ENCODE data around the gene TGFBRAP1. TPM values are rescaled to one million over a fixed set of nuclear protein-coding genes. Genes with fewer than 3 reads are reported as not detected.

The TGFBRAP1 gene
- total RNA-seq, 8 experiments from 2014 or later: 7.4 to 17.8 (median 11.5) TPM

- 66 to 95% (median 84%) methylated on average over 2 to 11 of the region's 14 CpGs; no CpG with 5 or more reads in 2 of the 10 experiments for WGBS, 10 experiments
- ATAC-seq (replicated peaks in 6 of 8): no peak
- H3K27ac ChIP-seq: no peak overlapping the region
- H3K4me1 ChIP-seq (replicated peaks in 1 of 2): peaks cover 7 to 8% of the 10 kb centered on the region in 2 donors
- H3K4me3 ChIP-seq: no peak overlapping the region
- in situ Hi-C loops (cut with MboI; ENCODE audit: low pct_unique_long_range_greater_than_20kb in 2 of 9, low sequenced_read_pairs in 9 of 9, unreplicated experiment in 9 of 9): loop anchor here in 5 of 9 experiments (10.0 to 25.0 kb wide), 2 partner anchors 124 to 126 kb away; no protein-coding TSS in a partner anchor
These were observed 90.8 kb downstream of the TGFBRAP1 start for GRCh38 chr2:105238664-105239240.

- Histone ChIP-seq H3K4me3 (no peak overlapping the region), H3K4me1 (replicated peaks in 1 of 2) (peaks cover 7 to 8% of the 10 kb centered on the region in 2 donors), H3K27ac (no peak overlapping the region)
- 26 to 100% (median 88%) methylated on average over 1 to 18 of the region's 41 CpGs; no CpG with 5 or more reads in 2 of the 10 experiments for WGBS, 10 experiments
- ATAC-seq (replicated peaks in 6 of 8): no peak
- in situ Hi-C loops (cut with MboI; ENCODE audit: low pct_unique_long_range_greater_than_20kb in 2 of 9, low sequenced_read_pairs in 9 of 9, unreplicated experiment in 9 of 9): loop anchor here in 5 of 9 experiments (10.0 to 25.0 kb wide), 2 partner anchors 122 to 125 kb away; no protein-coding TSS in a partner anchor
These were observed 92.3 kb downstream of the TGFBRAP1 start for GRCh38 chr2:105237045-105237765.

GRCh38 chr2:105236060-105236424 is 93.5 kb downstream of the TGFBRAP1 start:
- in situ Hi-C loops (cut with MboI; ENCODE audit: low pct_unique_long_range_greater_than_20kb in 2 of 9, low sequenced_read_pairs in 9 of 9, unreplicated experiment in 9 of 9): loop anchor here in 5 of 9 experiments (10.0 to 25.0 kb wide), 2 partner anchors 121 to 124 kb away; no protein-coding TSS in a partner anchor
- Histone ChIP-seq H3K4me1 (replicated peaks in 1 of 2) (peaks cover 7 to 8% of the 10 kb centered on the region in 2 donors), H3K27ac (no peak overlapping the region), H3K4me3 (no peak overlapping the region)
- 0 to 100% (median 67%) methylated on average over 1 to 5 of the region's 5 CpGs for WGBS, 10 experiments
- ATAC-seq (replicated peaks in 6 of 8): no peak

GRCh38 chr2:105235388-105236059 is 94.0 kb downstream of the TGFBRAP1 start:
- Histone ChIP-seq H3K4me3 (no peak overlapping the region), H3K27ac (no peak overlapping the region), H3K4me1 (replicated peaks in 1 of 2) (peaks cover 7 to 8% of the 10 kb centered on the region in 2 donors)
- in situ Hi-C loops (cut with MboI; ENCODE audit: low pct_unique_long_range_greater_than_20kb in 2 of 9, low sequenced_read_pairs in 9 of 9, unreplicated experiment in 9 of 9): loop anchor here in 5 of 9 experiments (10.0 to 25.0 kb wide), 2 partner anchors 121 to 123 kb away; no protein-coding TSS in a partner anchor
- WGBS, 10 experiments: 0 to 43% (median 13%) methylated on average over 1 to 9 of the region's 12 CpGs; no CpG with 5 or more reads in 2 of the 10 experiments
- ATAC-seq (replicated peaks in 6 of 8): peak; percentile 81 to 92 (median 87)

- no peak overlapping the region for H3K27ac ChIP-seq
- in situ Hi-C loops (cut with MboI; ENCODE audit: low pct_unique_long_range_greater_than_20kb in 2 of 9, low sequenced_read_pairs in 9 of 9, unreplicated experiment in 9 of 9): loop anchor here in 5 of 9 experiments (10.0 to 25.0 kb wide), 2 partner anchors 116 to 119 kb away; no protein-coding TSS in a partner anchor
- peak in 1 of 8 experiments; percentile 54 for ATAC-seq (replicated peaks in 6 of 8)
- 48 to 100% (median 94%) methylated on average over 1 to 3 of the region's 3 CpGs; no CpG with 5 or more reads in 5 of the 10 experiments for WGBS, 10 experiments
- H3K4me3 ChIP-seq: no peak overlapping the region
- peaks cover 7 to 8% of the 10 kb centered on the region in 2 donors for H3K4me1 ChIP-seq (replicated peaks in 1 of 2)
These were observed 98.3 kb downstream of the TGFBRAP1 start for GRCh38 chr2:105231232-105231619.

GRCh38 chr2:105224444-105224843 is 105.1 kb downstream of the TGFBRAP1 start:
- no peaks in the 10 kb centered on the region for H3K4me1 ChIP-seq (replicated peaks in 1 of 2)
- in situ Hi-C loops (cut with MboI; ENCODE audit: low pct_unique_long_range_greater_than_20kb in 2 of 9, low sequenced_read_pairs in 9 of 9, unreplicated experiment in 9 of 9): no loop called here
- no peak for ATAC-seq (replicated peaks in 6 of 8)
- WGBS, 10 experiments: 29 to 95% (median 80%) methylated on average over 1 to 4 of the region's 9 CpGs; no CpG with 5 or more reads in 2 of the 10 experiments
- H3K4me3 ChIP-seq: no peak overlapping the region
- H3K27ac ChIP-seq: no peak overlapping the region

- WGBS, 10 experiments: 8 to 100% (median 90%) methylated on average over 2 to 3 of the region's 3 CpGs; no CpG with 5 or more reads in 1 of the 10 experiments
- H3K27ac ChIP-seq: no peak overlapping the region
These were observed 108.9 kb downstream of the TGFBRAP1 start for GRCh38 chr2:105220604-105221003.

GRCh38 chr2:105215586-105216192 is 113.8 kb downstream of the TGFBRAP1 start:
- H3K4me3 ChIP-seq: no peak overlapping the region
- peaks cover 0 to 3% of the 10 kb centered on the region in 2 donors for H3K4me1 ChIP-seq (replicated peaks in 1 of 2)
- no peak overlapping the region for H3K27ac ChIP-seq
- no peak for ATAC-seq (replicated peaks in 6 of 8)
- WGBS, 10 experiments: 31 to 83% (median 44%) methylated on average over 1 to 4 of the region's 5 CpGs; no CpG with 5 or more reads in 3 of the 10 experiments
- in situ Hi-C loops (cut with MboI; ENCODE audit: low pct_unique_long_range_greater_than_20kb in 2 of 9, low sequenced_read_pairs in 9 of 9, unreplicated experiment in 9 of 9): no loop called here

More at GRCh38 chr2:105220604-105221003, 108.9 kb downstream of the TGFBRAP1 start:
- Histone ChIP-seq H3K4me3 (no peak overlapping the region), H3K4me1 (replicated peaks in 1 of 2) (no peaks in the 10 kb centered on the region)
- no peak for ATAC-seq (replicated peaks in 6 of 8)
- in situ Hi-C loops (cut with MboI; ENCODE audit: low pct_unique_long_range_greater_than_20kb in 2 of 9, low sequenced_read_pairs in 9 of 9, unreplicated experiment in 9 of 9): no loop called here

Other genes with a start within 250 kb of the TGFBRAP1 start
- 1 to 10 TPM in 3 of 8 experiments, under 1 TPM in 4, not detected in 1; 0.29 to 1.8 (median 0.87) TPM for gene GPR45, start 88.0 kb downstream of the TGFBRAP1 start, total RNA-seq
- gene C2orf49, start 7.8 kb upstream of the TGFBRAP1 start, total RNA-seq: 10 to 100 TPM; 18.2 to 27.9 (median 21.7) TPM
- 10 to 100 TPM in 4 of 8 experiments, 1 to 10 TPM in 4; 2.4 to 87.6 (median 23.4) TPM for gene FHL2, start 69.3 kb upstream of the TGFBRAP1 start, total RNA-seq

Data from motor neuron (in vitro differentiated cells).